ENCODE data around the gene UBE4B. TPM values are rescaled to one million over a fixed set of nuclear protein-coding genes. Genes with fewer than 3 reads are reported as not detected.

The UBE4B gene
- polyA plus RNA-seq, 2 of the 4 experiments (the other 2 are of a cell fraction), result 13.5 to 15.1 TPM

DNA sequence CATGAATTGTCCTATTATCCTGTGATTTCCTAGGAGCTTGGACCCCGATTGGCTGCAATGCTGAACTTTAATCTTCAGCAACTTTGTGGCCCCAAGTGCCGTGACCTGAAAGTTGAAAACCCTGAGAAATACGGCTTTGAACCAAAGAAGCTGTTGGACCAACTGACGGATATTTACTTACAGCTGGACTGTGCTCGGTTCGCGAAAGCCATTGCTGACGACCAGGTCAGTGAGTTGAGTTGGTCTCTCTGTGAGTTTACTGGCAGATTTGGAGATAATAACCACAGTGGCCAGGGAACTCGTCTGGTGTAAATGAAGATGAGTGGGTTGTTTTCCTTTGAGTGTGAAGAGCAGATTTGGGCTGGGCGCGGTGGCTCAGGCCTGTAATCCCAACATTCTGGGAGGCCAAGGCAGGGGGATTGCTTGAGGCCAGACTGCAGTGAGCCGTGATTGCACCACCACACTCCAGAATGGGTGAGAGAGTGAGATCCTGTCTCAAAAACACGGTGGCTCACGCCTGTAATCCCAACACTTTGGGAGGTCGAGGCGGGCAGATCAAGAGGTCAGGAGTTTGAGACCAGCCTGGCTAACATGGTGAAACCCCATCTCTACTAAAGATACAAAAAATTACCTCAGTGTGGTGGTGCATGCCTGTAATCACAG, 138.5 kb downstream of the UBE4B start (continued):
- TF ChIP-seq EHF (CRISPR knock-in tag; IDR thresholded peaks at IDR 0.05), result no peak
- TF ChIP-seq, protein P1, sequence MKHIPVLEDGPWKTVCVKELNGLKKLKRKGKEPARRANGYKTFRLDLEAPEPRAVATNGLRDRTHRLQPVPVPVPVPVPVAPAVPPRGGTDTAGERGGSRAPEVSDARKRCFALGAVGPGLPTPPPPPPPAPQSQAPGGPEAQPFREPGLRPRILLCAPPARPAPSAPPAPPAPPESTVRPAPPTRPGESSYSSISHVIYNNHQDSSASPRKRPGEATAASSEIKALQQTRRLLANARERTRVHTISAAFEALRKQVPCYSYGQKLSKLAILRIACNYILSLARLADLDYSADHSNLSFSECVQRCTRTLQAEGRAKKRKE (CRISPR knock-in tag; IDR thresholded peaks at IDR 0.05; ENCODE audit: low read depth), result no peak

DNA sequence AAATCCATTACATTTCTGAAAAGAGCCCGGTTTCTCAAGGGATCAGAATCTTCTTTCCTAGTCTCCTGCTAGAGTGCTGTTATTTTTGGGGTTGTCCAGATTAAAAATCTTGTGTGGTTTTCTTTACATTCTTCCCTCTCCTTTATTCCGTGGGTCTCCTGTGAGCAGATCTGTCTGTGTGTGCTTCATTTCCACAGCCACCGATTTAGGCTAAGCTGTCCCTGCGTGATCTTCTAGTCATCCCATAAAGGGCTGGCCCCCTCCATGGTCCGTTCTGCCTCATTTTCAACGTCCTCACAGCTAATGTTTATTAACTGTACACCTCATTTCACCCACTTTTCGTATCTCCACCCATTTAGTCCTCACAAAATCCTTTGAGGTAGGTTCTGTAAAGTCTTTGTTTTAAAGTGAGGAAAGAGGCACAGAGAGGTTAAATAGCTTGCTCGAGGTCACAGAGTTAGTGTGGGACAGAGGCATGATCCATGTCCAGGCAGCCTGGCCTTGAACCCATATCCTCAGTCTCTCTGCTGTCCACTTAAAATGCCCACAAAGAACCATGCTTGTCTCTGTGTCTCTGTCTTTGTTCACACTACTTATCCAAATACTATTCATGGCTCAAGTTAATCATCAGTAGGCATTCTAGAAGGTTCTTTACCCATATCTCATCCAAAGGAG, 139.4 kb downstream of the UBE4B start:
- FAIRE-seq, result no peak
- 82% methylated on average over 8 of the region's 8 CpGs for WGBS (ENCODE audit: missing lambda C conversion rate)
- ATAC-seq, result no peak
- H3K9me3 ChIP-seq, result no peaks in the 10 kb centered on the region
- no peak overlapping the region for H3K27ac ChIP-seq
- DNase-seq (ENCODE audit: low read depth in 1 of 2, low spot score in 1 of 2), result no peak
- H3K4me3 ChIP-seq, result no peak overlapping the region
- POLR2A ChIA-PET, result no interaction called here
- no peak for TF ChIP-seq JUN (IDR thresholded peaks at IDR 0.05)
- no peak for TF ChIP-seq MAZ (IDR thresholded peaks at IDR 0.05; ENCODE audit: borderline replicate concordance, low read depth, low read length)
- no peak for TF ChIP-seq HEYL (CRISPR knock-in tag; IDR thresholded peaks at IDR 0.05)
- TF ChIP-seq PHF8 (IDR thresholded peaks at IDR 0.05; ENCODE audit: borderline replicate concordance, low read depth), result no peak
- TF ChIP-seq ZC3H11A (IDR thresholded peaks at IDR 0.05), result no peak
- no peak for TF ChIP-seq RFX5 (IDR thresholded peaks at IDR 0.05)
- TF ChIP-seq, protein P2, sequence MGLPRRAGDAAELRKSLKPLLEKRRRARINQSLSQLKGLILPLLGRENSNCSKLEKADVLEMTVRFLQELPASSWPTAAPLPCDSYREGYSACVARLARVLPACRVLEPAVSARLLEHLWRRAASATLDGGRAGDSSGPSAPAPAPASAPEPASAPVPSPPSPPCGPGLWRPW (IDR thresholded peaks at IDR 0.05), result no peak
- TF ChIP-seq, protein P3, sequence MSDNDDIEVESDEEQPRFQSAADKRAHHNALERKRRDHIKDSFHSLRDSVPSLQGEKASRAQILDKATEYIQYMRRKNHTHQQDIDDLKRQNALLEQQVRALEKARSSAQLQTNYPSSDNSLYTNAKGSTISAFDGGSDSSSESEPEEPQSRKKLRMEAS (IDR thresholded peaks at IDR 0.05), result no peak
- TF ChIP-seq, protein P4, sequence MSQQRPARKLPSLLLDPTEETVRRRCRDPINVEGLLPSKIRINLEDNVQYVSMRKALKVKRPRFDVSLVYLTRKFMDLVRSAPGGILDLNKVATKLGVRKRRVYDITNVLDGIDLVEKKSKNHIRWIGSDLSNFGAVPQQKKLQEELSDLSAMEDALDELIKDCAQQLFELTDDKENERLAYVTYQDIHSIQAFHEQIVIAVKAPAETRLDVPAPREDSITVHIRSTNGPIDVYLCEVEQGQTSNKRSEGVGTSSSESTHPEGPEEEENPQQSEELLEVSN (IDR thresholded peaks at IDR 0.05; ENCODE audit: borderline replicate concordance, low read depth), result no peak
- TF ChIP-seq, protein P1 (CRISPR knock-in tag; IDR thresholded peaks at IDR 0.05; ENCODE audit: low read depth), result no peak
- no peak for TF ChIP-seq ZSCAN20 (CRISPR knock-in tag; IDR thresholded peaks at IDR 0.05)
- TF ChIP-seq HOXB13 (CRISPR knock-in tag; IDR thresholded peaks at IDR 0.05; ENCODE audit: low read depth), result no peak
- TF ChIP-seq, protein P5, sequence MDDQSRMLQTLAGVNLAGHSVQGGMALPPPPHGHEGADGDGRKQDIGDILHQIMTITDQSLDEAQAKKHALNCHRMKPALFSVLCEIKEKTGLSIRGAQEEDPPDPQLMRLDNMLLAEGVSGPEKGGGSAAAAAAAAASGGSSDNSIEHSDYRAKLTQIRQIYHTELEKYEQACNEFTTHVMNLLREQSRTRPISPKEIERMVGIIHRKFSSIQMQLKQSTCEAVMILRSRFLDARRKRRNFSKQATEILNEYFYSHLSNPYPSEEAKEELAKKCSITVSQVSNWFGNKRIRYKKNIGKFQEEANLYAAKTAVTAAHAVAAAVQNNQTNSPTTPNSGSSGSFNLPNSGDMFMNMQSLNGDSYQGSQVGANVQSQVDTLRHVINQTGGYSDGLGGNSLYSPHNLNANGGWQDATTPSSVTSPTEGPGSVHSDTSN (IDR thresholded peaks at IDR 0.05), result no peak
- TF ChIP-seq, protein P6, sequence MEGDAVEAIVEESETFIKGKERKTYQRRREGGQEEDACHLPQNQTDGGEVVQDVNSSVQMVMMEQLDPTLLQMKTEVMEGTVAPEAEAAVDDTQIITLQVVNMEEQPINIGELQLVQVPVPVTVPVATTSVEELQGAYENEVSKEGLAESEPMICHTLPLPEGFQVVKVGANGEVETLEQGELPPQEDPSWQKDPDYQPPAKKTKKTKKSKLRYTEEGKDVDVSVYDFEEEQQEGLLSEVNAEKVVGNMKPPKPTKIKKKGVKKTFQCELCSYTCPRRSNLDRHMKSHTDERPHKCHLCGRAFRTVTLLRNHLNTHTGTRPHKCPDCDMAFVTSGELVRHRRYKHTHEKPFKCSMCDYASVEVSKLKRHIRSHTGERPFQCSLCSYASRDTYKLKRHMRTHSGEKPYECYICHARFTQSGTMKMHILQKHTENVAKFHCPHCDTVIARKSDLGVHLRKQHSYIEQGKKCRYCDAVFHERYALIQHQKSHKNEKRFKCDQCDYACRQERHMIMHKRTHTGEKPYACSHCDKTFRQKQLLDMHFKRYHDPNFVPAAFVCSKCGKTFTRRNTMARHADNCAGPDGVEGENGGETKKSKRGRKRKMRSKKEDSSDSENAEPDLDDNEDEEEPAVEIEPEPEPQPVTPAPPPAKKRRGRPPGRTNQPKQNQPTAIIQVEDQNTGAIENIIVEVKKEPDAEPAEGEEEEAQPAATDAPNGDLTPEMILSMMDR (IDR thresholded peaks at IDR 0.05), result no peak
- TF ChIP-seq MYC (IDR thresholded peaks at IDR 0.05; ENCODE audit: borderline replicate concordance, low read length), result no peak
- H3K4me2 ChIP-seq, result no peak overlapping the region
- H3K4me1 ChIP-seq, result no peaks in the 10 kb centered on the region
- CTCF ChIA-PET, result interaction anchor here (1.1 kb wide), 1 partner anchor 38 kb away, joined by 4 read pairs; the partner anchor contains the start of gene KIF1B

DNA sequence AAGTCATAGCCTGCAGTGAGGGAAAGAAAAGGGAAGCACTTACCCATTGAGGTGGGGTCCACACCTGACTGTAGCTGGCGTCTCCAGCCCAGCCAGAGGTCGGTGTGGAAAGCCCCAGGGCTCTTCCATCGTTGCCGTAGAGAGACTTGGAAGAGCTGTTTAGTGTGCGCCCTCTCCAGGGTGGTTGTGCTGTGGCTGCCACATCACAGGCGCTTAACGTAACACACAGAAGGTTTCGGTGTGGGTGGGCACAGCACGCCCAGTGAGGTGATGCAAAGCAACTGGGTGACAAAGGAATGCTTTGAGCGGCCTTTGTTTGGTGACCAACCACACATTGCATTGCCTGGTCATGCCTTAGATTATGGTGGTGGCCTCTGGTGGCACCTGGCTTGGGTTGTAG, 140.8 kb downstream of the UBE4B start:
- POLR2A ChIA-PET, result no interaction called here
- CTCF ChIA-PET, result interaction anchor here (1.6 kb wide), 1 partner anchor 164 kb away, joined by 4 read pairs; no protein-coding TSS in a partner anchor
- no peak for FAIRE-seq
- TF ChIP-seq HOXB13 (CRISPR knock-in tag; IDR thresholded peaks at IDR 0.05; ENCODE audit: low read depth), result no peak
- TF ChIP-seq, protein P7, sequence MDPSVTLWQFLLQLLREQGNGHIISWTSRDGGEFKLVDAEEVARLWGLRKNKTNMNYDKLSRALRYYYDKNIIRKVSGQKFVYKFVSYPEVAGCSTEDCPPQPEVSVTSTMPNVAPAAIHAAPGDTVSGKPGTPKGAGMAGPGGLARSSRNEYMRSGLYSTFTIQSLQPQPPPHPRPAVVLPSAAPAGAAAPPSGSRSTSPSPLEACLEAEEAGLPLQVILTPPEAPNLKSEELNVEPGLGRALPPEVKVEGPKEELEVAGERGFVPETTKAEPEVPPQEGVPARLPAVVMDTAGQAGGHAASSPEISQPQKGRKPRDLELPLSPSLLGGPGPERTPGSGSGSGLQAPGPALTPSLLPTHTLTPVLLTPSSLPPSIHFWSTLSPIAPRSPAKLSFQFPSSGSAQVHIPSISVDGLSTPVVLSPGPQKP (IDR thresholded peaks at IDR 0.05; ENCODE audit: low read depth, low read length), result no peak
- TF ChIP-seq ZC3H11A (IDR thresholded peaks at IDR 0.05), result no peak
- no peak for TF ChIP-seq EHF (CRISPR knock-in tag; IDR thresholded peaks at IDR 0.05)
- TF ChIP-seq, protein P2 (IDR thresholded peaks at IDR 0.05), result no peak
- TF ChIP-seq, protein P8, sequence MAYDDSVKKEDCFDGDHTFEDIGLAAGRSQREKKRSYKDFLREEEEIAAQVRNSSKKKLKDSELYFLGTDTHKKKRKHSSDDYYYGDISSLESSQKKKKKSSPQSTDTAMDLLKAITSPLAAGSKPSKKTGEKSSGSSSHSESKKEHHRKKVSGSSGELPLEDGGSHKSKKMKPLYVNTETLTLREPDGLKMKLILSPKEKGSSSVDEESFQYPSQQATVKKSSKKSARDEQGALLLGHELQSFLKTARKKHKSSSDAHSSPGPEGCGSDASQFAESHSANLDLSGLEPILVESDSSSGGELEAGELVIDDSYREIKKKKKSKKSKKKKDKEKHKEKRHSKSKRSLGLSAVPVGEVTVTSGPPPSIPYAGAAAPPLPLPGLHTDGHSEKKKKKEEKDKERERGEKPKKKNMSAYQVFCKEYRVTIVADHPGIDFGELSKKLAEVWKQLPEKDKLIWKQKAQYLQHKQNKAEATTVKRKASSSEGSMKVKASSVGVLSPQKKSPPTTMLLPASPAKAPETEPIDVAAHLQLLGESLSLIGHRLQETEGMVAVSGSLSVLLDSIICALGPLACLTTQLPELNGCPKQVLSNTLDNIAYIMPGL (CRISPR knock-in tag; IDR thresholded peaks at IDR 0.05; ENCODE audit: borderline replicate concordance), result no peak
- TF ChIP-seq, protein P1 (CRISPR knock-in tag; IDR thresholded peaks at IDR 0.05; ENCODE audit: low read depth), result no peak
- no peak for TF ChIP-seq NFE2L2 (conservative IDR thresholded peaks at IDR 0.05; ENCODE audit: low read length)
- TF ChIP-seq RCOR1 (IDR thresholded peaks at IDR 0.05; ENCODE audit: low read depth, low read length), result no peak
- TF ChIP-seq MYC (IDR thresholded peaks at IDR 0.05; ENCODE audit: borderline replicate concordance, low read length), result no peak

More for the DNA sequence above, 140.8 kb downstream of the UBE4B start:
- H3K4me2 ChIP-seq, result no peak overlapping the region
- no peak for DNase-seq (ENCODE audit: low read depth in 1 of 2, low spot score in 1 of 2)
- H3K4me1 ChIP-seq, result no peaks in the 10 kb centered on the region
- no peak overlapping the region for H3K4me3 ChIP-seq
- H3K9me3 ChIP-seq, result no peaks in the 10 kb centered on the region
- WGBS (ENCODE audit: missing lambda C conversion rate), result 89% methylated on average over 5 of the region's 10 CpGs
- no peak for ATAC-seq
- no peak overlapping the region for H3K27ac ChIP-seq
